H9 (cell line): Measurements from ENCODE around the gene CMTM7. TPM values are rescaled to one million over a fixed set of nuclear protein-coding genes. Genes with fewer than 3 reads are reported as not detected.

Experiments used
- DNase-seq: peaks from one replicate; pipeline ENCODE4 v3.0.0-alpha.2; 2017
- H2AFZ ChIP-seq: one replicate; pipeline ENCODE4 v1.6.1; 2013; ENCODE audit warnings: mild to moderate bottlenecking, low read length, control low read depth, moderate library complexity
- H2AK5ac ChIP-seq: 2 replicates; pipeline ENCODE4 v1.6.1; 2013; ENCODE audit warnings: low read length, control low read depth, mixed read lengths; ENCODE audit not compliant: insufficient read length
- H2BK120ac ChIP-seq: one replicate; pipeline ENCODE4 v1.6.1; 2013; ENCODE audit warnings: low read depth, mild to moderate bottlenecking, low read length, control low read depth, inconsistent platforms; ENCODE audit not compliant: poor library complexity, severe bottlenecking
- H2BK12ac ChIP-seq: 2 replicates; pipeline ENCODE4 v1.6.1; 2013; ENCODE audit warnings: low read length, control low read depth, mixed read lengths, low read depth; ENCODE audit not compliant: insufficient read length
- H2BK15ac ChIP-seq: 2 replicates; pipeline ENCODE4 v1.6.1; 2013; ENCODE audit warnings: low read depth, low read length, control low read depth
- H2BK20ac ChIP-seq: one replicate; pipeline ENCODE4 v1.6.1; 2013; ENCODE audit warnings: low read depth, mild to moderate bottlenecking, low read length, control low read depth, inconsistent platforms; ENCODE audit not compliant: poor library complexity, severe bottlenecking
- H2BK5ac ChIP-seq: 2 replicates; pipeline ENCODE4 v1.6.1; 2013; ENCODE audit warnings: low read length, control low read depth, mixed read lengths; ENCODE audit not compliant: insufficient read length
- H3K14ac ChIP-seq: 2 replicates; pipeline ENCODE4 v1.6.1; 2013; ENCODE audit warnings: low read length, control low read depth; ENCODE audit not compliant: insufficient read depth
- H3K18ac ChIP-seq: 2 replicates; pipeline ENCODE4 v1.6.1; 2013; ENCODE audit warnings: low read depth, mild to moderate bottlenecking, mixed read lengths, low read length, control low read depth; ENCODE audit not compliant: insufficient read length
- H3K23ac ChIP-seq: 2 replicates; pipeline ENCODE4 v1.6.1; 2013; ENCODE audit warnings: low read length, control low read depth, mixed read lengths, low read depth; ENCODE audit not compliant: insufficient read length
- H3K23me2 ChIP-seq: 2 replicates; pipeline ENCODE4 v1.6.1; 2013; ENCODE audit warnings: low read depth, mild to moderate bottlenecking, mixed read lengths, low read length, control low read depth; ENCODE audit not compliant: insufficient read length, poor library complexity, severe bottlenecking
- H3K27ac ChIP-seq: 2 replicates; pipeline ENCODE4 v1.5.1; 2013; ENCODE audit warnings: low read length, control low read depth, mixed read lengths, low read depth; ENCODE audit not compliant: insufficient read length
- H3K27me3 ChIP-seq: 2 replicates; pipeline ENCODE4 v1.6.1; 2013; ENCODE audit warnings: low read length, control low read depth, inconsistent platforms; ENCODE audit not compliant: insufficient read depth
- H3K4ac ChIP-seq: 2 replicates; pipeline ENCODE4 v1.6.1; 2013; ENCODE audit warnings: low read depth, mild to moderate bottlenecking, control low read depth, inconsistent platforms, low read length, moderate library complexity
- H3K4me1 ChIP-seq: 2 replicates; pipeline ENCODE4 v1.6.1; 2013; ENCODE audit warnings: low read length, control low read depth, inconsistent platforms; ENCODE audit not compliant: insufficient read depth
- H3K4me2 ChIP-seq: 2 replicates; pipeline ENCODE4 v1.6.1; 2013; ENCODE audit warnings: low read length, control low read depth, mixed read lengths; ENCODE audit not compliant: insufficient read length, insufficient read depth
- H3K56ac ChIP-seq: 2 replicates; pipeline ENCODE4 v1.6.1; 2013; ENCODE audit warnings: low read depth, mild to moderate bottlenecking, mixed read lengths, low read length, control low read depth; ENCODE audit not compliant: insufficient read length
- H3K79me1 ChIP-seq: 2 replicates; pipeline ENCODE4 v1.6.1; 2013; ENCODE audit warnings: low read depth, mild to moderate bottlenecking, moderate library complexity, low read length, control low read depth, inconsistent platforms; ENCODE audit not compliant: insufficient read depth, poor library complexity, severe bottlenecking
- H3K79me2 ChIP-seq: 2 replicates; pipeline ENCODE4 v1.6.1; 2013; ENCODE audit warnings: low read length, control low read depth, inconsistent platforms; ENCODE audit not compliant: insufficient read depth
- H3K9ac ChIP-seq: 2 replicates; pipeline ENCODE4 v1.6.1; 2013; ENCODE audit warnings: low read length, control low read depth, mixed read lengths; ENCODE audit not compliant: insufficient read length; ENCODE audit errors: extremely low read depth
- H3K9me3 ChIP-seq: one replicate; pipeline ENCODE4 v1.6.1; 2013; ENCODE audit warnings: low read depth, low read length, inconsistent platforms; ENCODE audit not compliant: control insufficient read depth
- H3T11ph ChIP-seq: one replicate; pipeline ENCODE4 v1.6.1; 2013; ENCODE audit warnings: mild to moderate bottlenecking, low read length, control low read depth, inconsistent platforms
- H4K20me1 ChIP-seq: one replicate; pipeline ENCODE4 v1.6.1; 2013; ENCODE audit not compliant: control insufficient read depth, insufficient read length, insufficient read depth
- H4K5ac ChIP-seq: 2 replicates; pipeline ENCODE4 v1.6.1; 2013; ENCODE audit warnings: low read depth, mild to moderate bottlenecking, mixed read lengths, low read length, control low read depth; ENCODE audit not compliant: insufficient read length
- H4K8ac ChIP-seq: replicated peaks from 2 replicates; pipeline ENCODE4 v1.6.1; 2013; ENCODE audit warnings: low read length, control low read depth, mixed read lengths, low read depth; ENCODE audit not compliant: insufficient read length
- H4K91ac ChIP-seq: 2 replicates; pipeline ENCODE4 v1.6.1; 2013; ENCODE audit warnings: low read depth, mild to moderate bottlenecking, moderate library complexity, mixed read lengths, low read length, control low read depth; ENCODE audit not compliant: insufficient read length
- H3K27ac Mint-ChIP-seq, 3 experiments: 2 replicates in 2 of 3; 3 replicates in 1 of 3; pipeline ENCODE4 v1.8.0; 2020 to 2021; ENCODE audit warnings: mixed read lengths in 3 of 3, mild to moderate bottlenecking in 1 of 3, moderate library complexity in 1 of 3
- H3K27me3 Mint-ChIP-seq: 2 replicates; pipeline ENCODE4 v1.8.0; 2021; ENCODE audit warnings: low read depth, mild to moderate bottlenecking, moderate library complexity, mixed read lengths
- H3K36me3 Mint-ChIP-seq, 3 experiments: 2 replicates in 2 of 3; 3 replicates in 1 of 3; pipeline ENCODE4 v1.8.0; 2020 to 2021; ENCODE audit warnings: low read depth in 3 of 3, mixed read lengths in 3 of 3; ENCODE audit not compliant: insufficient read depth in 1 of 3
- H3K4me1 Mint-ChIP-seq, 2 experiments: 2 replicates each; pipeline ENCODE4 v1.8.0; 2020; ENCODE audit warnings: mixed read lengths in 2 of 2
- H3K4me3 Mint-ChIP-seq, 2 experiments: 2 replicates in 1 of 2; 3 replicates in 1 of 2; pipeline ENCODE4 v1.8.0; 2020 to 2021; ENCODE audit warnings: mild to moderate bottlenecking in 2 of 2, mixed read lengths in 2 of 2, moderate library complexity in 1 of 2
- H3K9me3 Mint-ChIP-seq, 2 experiments: 2 replicates in 1 of 2; 3 replicates in 1 of 2; pipeline ENCODE4 v1.8.0; 2020; ENCODE audit warnings: mild to moderate bottlenecking in 2 of 2, mixed read lengths in 2 of 2, moderate library complexity in 1 of 2
- CTCF ChIP-seq: fragments of 200-600 bp; sonication (generic); conservative IDR thresholded peaks from 3 replicates; pipeline ENCODE4 v1.8.0; 2021; ENCODE audit warnings: antibody characterized with exemption, mild to moderate bottlenecking
- WGBS: extraction: QIAGEN DNeasy Blood & Tissue Kit; methylation state at CpG from one replicate; pipeline ENCODE4 v1.1.7; 2013; ENCODE audit warnings: missing lambda C conversion rate, low lambda C conversion rate, mixed read lengths; ENCODE audit not compliant: insufficient read length; ENCODE audit errors: extremely low coverage; 5-methylcytosine and 5-hydroxymethylcytosine counted together
- total RNA-seq: library from RNA; stranded (reverse); gene quantifications from 2 replicates; pipeline ENCODE4 v1.2.1, GENCODE V29; 2021

Gene CMTM7
- total RNA-seq, 1 experiment from 2014 or later: 23.9 TPM

GRCh38 chr3:32500880-32501782 is 109.5 kb downstream of the CMTM7 start:
- Histone ChIP-seq H2AFZ (no peak overlapping the region), H3K23me2 (no peaks in the 10 kb centered on the region), H3K4me1 (peaks cover 4% of the 10 kb centered on the region; the same call in 1 of the 2 replicates), H3K56ac (no peak overlapping the region), H3K4ac (no peak overlapping the region), H3K14ac (no peak overlapping the region), H2AK5ac (no peak overlapping the region), H2BK15ac (no peak overlapping the region), H2BK5ac (no peak overlapping the region), H3K79me1 (no peaks in the 10 kb centered on the region), H3K79me2 (no peaks in the 10 kb centered on the region; the same call in 1 of the 2 replicates), H3K27me3 (no peaks in the 10 kb centered on the region), H4K5ac (no peak overlapping the region), H4K8ac (no peak overlapping the region), H4K20me1 (peaks cover 2% of the 10 kb centered on the region), H2BK12ac (no peak overlapping the region), H2BK120ac (no peak overlapping the region), H3K23ac (no peak overlapping the region), H3K27ac (no peak overlapping the region), H3K9ac (no peak overlapping the region), H2BK20ac (no peak overlapping the region), H3K9me3 (no peaks in the 10 kb centered on the region), H4K91ac (no peak overlapping the region), H3K4me2 (peak overlapping the region; percentile 84), H3T11ph (no peak overlapping the region), H3K18ac (no peak overlapping the region)
- no peak for DNase-seq
- Mint-ChIP-seq H3K36me3 (peaks cover 3 to 8% (median 5%) of the 10 kb centered on the region in 3 experiments; a peak in 4 of 7 replicates), H3K27ac (no peak overlapping the region), H3K4me3 (peak overlapping the region; percentile 94 to 99), H3K9me3 (no peaks in the 10 kb centered on the region; a peak in 1 of 5 replicates), H3K4me1 (peaks cover 20 to 30% of the 10 kb centered on the region in 2 experiments), H3K27me3 (no peaks in the 10 kb centered on the region; the same call in 1 of the 2 replicates)
- no peak for TF ChIP-seq CTCF
- WGBS: no CpG with 5 or more reads among the region's 25 CpGs
